ENCODE data around the gene RPP14. TPM values are rescaled to one million over a fixed set of nuclear protein-coding genes. Genes with fewer than 3 reads are reported as not detected.
"Not testable (repeated sequence)": the region's sequence is repeated elsewhere in the genome, so short reads cannot be mapped to it uniquely, and the experiment has no call there.

The RPP14 gene
- total RNA-seq, 1 donor from 2014 or later: 17.9 TPM

- Mint-ChIP-seq H3K27me3 (ENCODE audit: unreplicated experiment) (no peaks in the 10 kb centered on the region), H3K36me3 (ENCODE audit: unreplicated experiment) (peaks cover 11% of the 10 kb centered on the region), H3K4me3 (ENCODE audit: unreplicated experiment) (no peak overlapping the region), H3K27ac (ENCODE audit: unreplicated experiment) (no peak overlapping the region), H3K4me1 (ENCODE audit: unreplicated experiment) (no peaks in the 10 kb centered on the region), H3K9me3 (ENCODE audit: unreplicated experiment) (no peaks in the 10 kb centered on the region)
- no peak for DNase-seq (ENCODE audit: extremely low spot score, unreplicated experiment)
- TF ChIP-seq CTCF (IDR thresholded peaks at IDR 0.05): no peak
Measured at GRCh38 chr3:58260733-58261132, 45.3 kb upstream of the RPP14 start.

GRCh38 chr3:58261954-58262666, 43.9 kb upstream of the RPP14 start:
- Mint-ChIP-seq H3K4me1 (ENCODE audit: unreplicated experiment) (no peaks in the 10 kb centered on the region), H3K27ac (ENCODE audit: unreplicated experiment) (no peak overlapping the region), H3K27me3 (ENCODE audit: unreplicated experiment) (no peaks in the 10 kb centered on the region), H3K4me3 (ENCODE audit: unreplicated experiment) (no peak overlapping the region), H3K9me3 (ENCODE audit: unreplicated experiment) (no peaks in the 10 kb centered on the region), H3K36me3 (ENCODE audit: unreplicated experiment) (peaks cover 7% of the 10 kb centered on the region)
- TF ChIP-seq CTCF (IDR thresholded peaks at IDR 0.05): no peak
- no peak for DNase-seq (ENCODE audit: extremely low spot score, unreplicated experiment)

GRCh38 chr3:58266577-58266976, 39.5 kb upstream of the RPP14 start:
- Mint-ChIP-seq H3K9me3 (ENCODE audit: unreplicated experiment) (no peaks in the 10 kb centered on the region), H3K36me3 (ENCODE audit: unreplicated experiment) (no peaks in the 10 kb centered on the region), H3K4me3 (ENCODE audit: unreplicated experiment) (no peak overlapping the region), H3K4me1 (ENCODE audit: unreplicated experiment) (no peaks in the 10 kb centered on the region), H3K27ac (ENCODE audit: unreplicated experiment) (no peak overlapping the region), H3K27me3 (ENCODE audit: unreplicated experiment) (no peaks in the 10 kb centered on the region)
- no peak for TF ChIP-seq CTCF (IDR thresholded peaks at IDR 0.05)
- DNase-seq (ENCODE audit: extremely low spot score, unreplicated experiment): no peak

- H3K4me1 Mint-ChIP-seq (ENCODE audit: unreplicated experiment); H3K36me3 Mint-ChIP-seq (ENCODE audit: unreplicated experiment); H3K9me3 Mint-ChIP-seq (ENCODE audit: unreplicated experiment); H3K27ac Mint-ChIP-seq (ENCODE audit: unreplicated experiment); H3K4me3 Mint-ChIP-seq (ENCODE audit: unreplicated experiment); H3K27me3 Mint-ChIP-seq (ENCODE audit: unreplicated experiment); DNase-seq (ENCODE audit: extremely low spot score, unreplicated experiment): not testable (repeated sequence)
Measured at GRCh38 chr3:58267543-58267942, 38.5 kb upstream of the RPP14 start.

GRCh38 chr3:58269356-58269755, 36.7 kb upstream of the RPP14 start:
- H3K36me3 Mint-ChIP-seq (ENCODE audit: unreplicated experiment): peaks cover 6% of the 10 kb centered on the region
- TF ChIP-seq CTCF (IDR thresholded peaks at IDR 0.05): no peak
- H3K27ac Mint-ChIP-seq (ENCODE audit: unreplicated experiment): no peak overlapping the region
- H3K27me3 Mint-ChIP-seq (ENCODE audit: unreplicated experiment): no peaks in the 10 kb centered on the region
- H3K4me3 Mint-ChIP-seq (ENCODE audit: unreplicated experiment): no peak overlapping the region
- peaks cover 10% of the 10 kb centered on the region for H3K4me1 Mint-ChIP-seq (ENCODE audit: unreplicated experiment)
- H3K9me3 Mint-ChIP-seq (ENCODE audit: unreplicated experiment): no peaks in the 10 kb centered on the region
- no peak for DNase-seq (ENCODE audit: extremely low spot score, unreplicated experiment)

Data from osteocyte (in vitro differentiated cells).